GM18499 (cell line): ENCODE results near the gene CFAP52.
"Not testable (repeated sequence)": the region's sequence is repeated elsewhere in the genome, so short reads cannot be mapped to it uniquely, and the experiment has no call there.

Experiments
- ATAC-seq: cut with Tn5 transposase; IDR thresholded peaks from one replicate; pipeline ENCODE4 v1.9.1; 2021; ENCODE audit warnings: moderate number of reproducible peaks; ENCODE audit not compliant: insufficient read depth, unreplicated experiment

Gene CFAP52

GRCh38 chr17:9576521-9577372 is at the start of gene CFAP52:
Gene CFAP52 (plus strand): TSS chr17:9576642. CDS start chr17:9576696, 54 bp downstream.
- ATAC-seq, result no peak

GRCh38 chr17:9527788-9528187 is 48.7 kb upstream of the CFAP52 start:
- no peak for ATAC-seq

- ATAC-seq, result no peak
These were observed 47.3 kb upstream of the CFAP52 start for GRCh38 chr17:9529033-9529700.

- no peak for ATAC-seq
These were observed 45.4 kb upstream of the CFAP52 start for GRCh38 chr17:9531034-9531433.

- no peak for ATAC-seq
These were observed 43.7 kb upstream of the CFAP52 start for GRCh38 chr17:9532715-9533114.

GRCh38 chr17:9533441-9533840 is 43.0 kb upstream of the CFAP52 start:
- no peak for ATAC-seq

- no peak for ATAC-seq
These were observed 40.4 kb upstream of the CFAP52 start for GRCh38 chr17:9536061-9536460.

- ATAC-seq, result no peak
These were observed 39.2 kb upstream of the CFAP52 start for GRCh38 chr17:9537177-9537776.

GRCh38 chr17:9538626-9539025 is 37.8 kb upstream of the CFAP52 start:
- no peak for ATAC-seq

- ATAC-seq, result no peak
These were observed 34.7 kb upstream of the CFAP52 start for GRCh38 chr17:9541718-9542117.

GRCh38 chr17:9544221-9544620 is 32.2 kb upstream of the CFAP52 start:
- ATAC-seq, result no peak

GRCh38 chr17:9549215-9549614 is 27.2 kb upstream of the CFAP52 start:
- no peak for ATAC-seq

- ATAC-seq, result no peak
These were observed 23.3 kb upstream of the CFAP52 start for GRCh38 chr17:9553181-9553580.

- no peak for ATAC-seq
These were observed 22.8 kb upstream of the CFAP52 start for GRCh38 chr17:9553596-9553995.

- ATAC-seq, result not testable (repeated sequence)
These were observed 21.7 kb upstream of the CFAP52 start for GRCh38 chr17:9554715-9555114.

GRCh38 chr17:9557161-9557755 is 19.2 kb upstream of the CFAP52 start:
- no peak for ATAC-seq

- ATAC-seq, result no peak
These were observed 18.6 kb upstream of the CFAP52 start for GRCh38 chr17:9557857-9558256.

- no peak for ATAC-seq
These were observed 12.3 kb upstream of the CFAP52 start for GRCh38 chr17:9564104-9564503.

GRCh38 chr17:9566067-9566466 is 10.4 kb upstream of the CFAP52 start:
- no peak for ATAC-seq

- ATAC-seq, result not testable (repeated sequence)
These were observed 9.7 kb upstream of the CFAP52 start for GRCh38 chr17:9566739-9567138.

GRCh38 chr17:9568004-9568403 is 8.4 kb upstream of the CFAP52 start:
- ATAC-seq, result no peak
